ENCODE measurements around the gene TMX3. TPM values are rescaled to one million over a fixed set of nuclear protein-coding genes. Genes with fewer than 3 reads are reported as not detected.

TMX3 gene, protein sequence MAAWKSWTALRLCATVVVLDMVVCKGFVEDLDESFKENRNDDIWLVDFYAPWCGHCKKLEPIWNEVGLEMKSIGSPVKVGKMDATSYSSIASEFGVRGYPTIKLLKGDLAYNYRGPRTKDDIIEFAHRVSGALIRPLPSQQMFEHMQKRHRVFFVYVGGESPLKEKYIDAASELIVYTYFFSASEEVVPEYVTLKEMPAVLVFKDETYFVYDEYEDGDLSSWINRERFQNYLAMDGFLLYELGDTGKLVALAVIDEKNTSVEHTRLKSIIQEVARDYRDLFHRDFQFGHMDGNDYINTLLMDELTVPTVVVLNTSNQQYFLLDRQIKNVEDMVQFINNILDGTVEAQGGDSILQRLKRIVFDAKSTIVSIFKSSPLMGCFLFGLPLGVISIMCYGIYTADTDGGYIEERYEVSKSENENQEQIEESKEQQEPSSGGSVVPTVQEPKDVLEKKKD
- 34.3 and 37.9 TPM in 2 replicates for total RNA-seq

DNA sequence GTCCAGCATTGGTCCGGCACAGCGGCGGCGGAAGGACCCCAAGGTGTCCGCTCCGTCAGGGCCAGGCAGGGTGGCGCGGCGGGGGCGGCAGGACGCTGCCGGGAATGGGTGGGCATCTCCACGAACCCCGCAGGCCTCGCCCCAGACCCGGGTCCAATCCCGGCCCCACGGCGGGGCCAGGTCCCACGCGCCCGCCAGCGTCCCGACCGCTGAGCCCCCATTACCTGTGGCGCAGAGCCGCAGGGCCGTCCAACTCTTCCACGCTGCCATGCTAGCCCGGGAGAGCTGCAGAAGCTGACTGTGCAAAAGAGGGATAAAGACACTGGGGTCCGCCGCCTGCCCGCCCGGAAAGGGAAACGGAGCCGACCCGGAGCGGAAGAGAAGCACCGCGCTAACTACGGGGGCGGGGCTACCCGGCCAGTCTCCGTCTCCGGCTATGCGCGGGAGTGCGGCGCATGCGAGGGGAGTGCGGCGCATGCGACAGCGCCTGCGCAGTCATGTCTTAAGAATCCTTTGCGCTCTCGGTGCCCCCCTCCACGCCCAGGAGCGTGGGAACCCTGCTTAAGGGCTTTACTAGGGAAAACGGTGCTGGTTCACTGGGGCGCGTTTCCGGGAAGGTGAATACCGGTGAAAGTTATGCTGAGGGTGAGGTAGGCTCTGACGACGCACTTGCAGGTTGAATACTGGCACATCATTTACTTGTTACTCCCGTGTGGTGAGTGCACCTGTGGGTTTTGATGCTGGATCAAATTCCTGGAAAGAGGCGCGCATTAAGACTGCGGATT is at the start of gene TMX3:
TSS of gene TMX3 (minus strand) at position 397 of the 785 bp plus-strand sequence. CDS start at position 270, 127 bp downstream.

Other genes with a start within 250 kb of the TMX3 start
- gene CCDC102B, start 83.0 kb upstream of the TMX3 start, total RNA-seq: 0.40 and 0.49 TPM in 2 replicates